Body of pancreas (tissue), 4 donors: ENCODE results near the gene DNAJC11. TPM values are rescaled to one million over a fixed set of nuclear protein-coding genes. Genes with fewer than 3 reads are reported as not detected.

Experiments
- ATAC-seq: fragments of 150-250 bp; one replicate; pipeline ENCODE4 v1.9.1; 2016
- DNase-seq, 4 donors: peaks; one replicate each; pipeline ENCODE4 v3.0.0-alpha.2; 2019
- H3K27ac ChIP-seq, 4 donors: fragments of 200-600 bp; sonication (generic); 1 replicate in 3 of 4; 2 replicates in 1 of 4; pipeline versions ENCODE4 v1.5.1 to v1.6.1; 2016 to 2019; ENCODE audit warnings: mild to moderate bottlenecking in 1 of 4, mixed read lengths in 1 of 4, moderate library complexity in 1 of 4
- H3K27me3 ChIP-seq, 2 donors: fragments of 200-600 bp; sonication (generic); one replicate each; pipeline ENCODE4 v1.6.0; 2016; ENCODE audit warnings: mild to moderate bottlenecking in 1 of 2
- H3K36me3 ChIP-seq, 2 donors: fragments of 200-600 bp; sonication (generic); replicated peaks in 1 of 2; 2 replicates each; pipeline ENCODE4 v1.5.1; 2016; ENCODE audit warnings: low read depth in 2 of 2; ENCODE audit not compliant: insufficient read depth in 1 of 2
- H3K4me1 ChIP-seq: fragments of 200-600 bp; sonication (generic); one replicate; pipeline ENCODE4 v1.6.0; 2016
- H3K4me3 ChIP-seq, 2 donors: fragments of 200-600 bp; sonication (generic); 1 replicate in 1 of 2; 2 replicates in 1 of 2; pipeline ENCODE4 v1.5.1; 2016 to 2019
- H3K9me3 ChIP-seq, 3 donors: fragments of 200-600 bp; sonication (generic); 1 replicate in 2 of 3; 2 replicates in 1 of 3; pipeline ENCODE4 v1.5.1; 2016
- POLR2A ChIP-seq, 3 donors: fragments of 450-650 bp; IDR thresholded peaks; one replicate each; pipeline ENCODE4 v1.6.1; 2016; ENCODE audit warnings: antibody characterized with exemption in 3 of 3, mild to moderate bottlenecking in 2 of 3
- WGBS, 2 donors: methylation state at CpG; one replicate each; pipeline ENCODE4 v1.1.5; 2017; 5-methylcytosine and 5-hydroxymethylcytosine counted together
- intact Hi-C: fragments of 100-400 bp; cut with DNase I; formaldehyde crosslinking; loops from one replicate; pipeline ENCODE4 v1.15.1; 2023
- total RNA-seq, 2 donors: library from RNA; depleted of rRNA; stranded (reverse); fragments of >200 nt; gene quantifications; one replicate each; pipeline ENCODE4 v1.1.0, GENCODE V29; 2016
- TF ChIP-seq, protein P1 (sequence below), 7 experiments: fragments of 450-650 bp in 4 of 7; fragments of 200-600 bp in 3 of 7; sonication (generic) in 3 of 7; IDR thresholded peaks; one replicate each; pipeline ENCODE4 v1.5.1; 2016 to 2019; ENCODE audit warnings: antibody characterized with exemption in 7 of 7

DNAJC11 gene
- total RNA-seq, 2 donors from 2014 or later = 16.1 to 88.3 TPM

DNA sequence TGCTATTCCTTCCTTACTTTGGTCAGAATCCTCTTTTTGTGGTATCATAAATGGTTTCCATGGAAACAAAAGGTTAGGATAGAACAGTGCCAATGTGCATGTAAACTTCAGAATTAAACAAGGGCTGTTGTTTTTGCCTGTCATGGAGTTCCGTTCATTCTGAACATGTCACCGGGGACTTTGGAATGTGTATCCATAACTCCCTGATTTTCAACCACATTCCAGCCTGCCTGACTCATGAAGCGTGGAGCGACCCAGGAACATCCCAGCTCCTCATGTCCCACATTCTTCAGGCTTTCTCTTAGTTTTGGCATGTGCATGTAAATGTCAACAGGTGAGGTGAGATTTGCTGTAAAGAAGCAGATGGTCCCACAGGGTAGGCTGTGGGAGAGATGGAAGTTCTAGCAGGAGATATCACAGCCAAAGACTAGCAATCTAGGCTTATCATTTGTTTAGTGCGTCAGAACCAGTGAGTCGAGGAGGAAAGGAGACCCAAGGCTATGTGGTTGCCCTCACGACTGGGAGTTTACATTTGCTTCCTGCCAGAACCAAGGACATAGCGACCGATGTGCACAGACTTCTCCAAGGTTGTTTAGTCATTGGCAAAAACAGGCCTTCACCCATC is 23.0 kb upstream of the DNAJC11 start:
- no peak overlapping the region for H3K27ac ChIP-seq
- 39 to 54% methylated on average over 9 of the region's 9 CpGs for WGBS, 2 donors

DNA sequence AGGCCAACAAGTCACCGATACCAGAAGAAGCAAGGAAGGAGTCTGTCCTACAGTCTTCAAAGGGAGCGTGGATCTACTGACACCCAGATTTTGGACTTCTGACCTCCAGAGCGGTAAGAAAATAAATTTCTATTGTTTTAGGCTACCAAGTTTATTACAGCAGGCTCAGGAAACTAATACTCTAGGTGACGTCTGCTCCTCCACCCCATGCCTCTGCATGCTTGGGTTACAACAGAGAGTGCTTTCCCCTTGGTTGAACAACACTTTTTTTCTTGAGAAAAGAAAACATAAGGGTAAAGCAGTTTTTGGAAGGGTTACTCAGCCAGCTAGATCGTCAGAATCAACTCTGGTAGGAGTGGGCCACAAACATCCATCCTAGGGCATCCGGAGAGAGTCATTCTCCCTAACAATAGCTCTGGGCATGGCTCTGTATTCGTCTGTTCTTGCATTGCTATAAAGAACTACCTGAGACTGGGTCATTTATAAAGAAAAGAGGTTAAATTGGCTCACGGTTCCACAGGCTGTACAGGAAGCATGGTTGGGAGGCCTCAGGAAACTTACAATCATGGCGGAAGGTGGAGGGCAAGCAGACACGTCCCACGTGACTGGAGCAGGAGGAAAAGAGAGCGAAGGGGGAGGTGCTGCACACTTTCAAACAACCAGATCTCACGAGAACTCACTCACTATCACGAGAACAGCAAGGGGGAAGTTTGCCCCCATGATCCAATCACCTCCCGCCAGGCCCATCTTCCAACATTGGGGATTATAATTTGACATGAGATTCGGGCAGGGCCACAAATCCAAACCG is 22.2 kb upstream of the DNAJC11 start:
- Histone ChIP-seq H3K27me3 (no peaks in the 10 kb centered on the region), H3K4me3 (no peak overlapping the region), H3K9me3 (no peaks in the 10 kb centered on the region), H3K27ac (no peak overlapping the region), H3K4me1 (no peaks in the 10 kb centered on the region), H3K36me3 (no peaks in the 10 kb centered on the region)
- no peak for DNase-seq
- no peak for ATAC-seq
- no peak for TF ChIP-seq POLR2A (IDR thresholded peaks at IDR 0.05)
- TF ChIP-seq, protein P1, sequence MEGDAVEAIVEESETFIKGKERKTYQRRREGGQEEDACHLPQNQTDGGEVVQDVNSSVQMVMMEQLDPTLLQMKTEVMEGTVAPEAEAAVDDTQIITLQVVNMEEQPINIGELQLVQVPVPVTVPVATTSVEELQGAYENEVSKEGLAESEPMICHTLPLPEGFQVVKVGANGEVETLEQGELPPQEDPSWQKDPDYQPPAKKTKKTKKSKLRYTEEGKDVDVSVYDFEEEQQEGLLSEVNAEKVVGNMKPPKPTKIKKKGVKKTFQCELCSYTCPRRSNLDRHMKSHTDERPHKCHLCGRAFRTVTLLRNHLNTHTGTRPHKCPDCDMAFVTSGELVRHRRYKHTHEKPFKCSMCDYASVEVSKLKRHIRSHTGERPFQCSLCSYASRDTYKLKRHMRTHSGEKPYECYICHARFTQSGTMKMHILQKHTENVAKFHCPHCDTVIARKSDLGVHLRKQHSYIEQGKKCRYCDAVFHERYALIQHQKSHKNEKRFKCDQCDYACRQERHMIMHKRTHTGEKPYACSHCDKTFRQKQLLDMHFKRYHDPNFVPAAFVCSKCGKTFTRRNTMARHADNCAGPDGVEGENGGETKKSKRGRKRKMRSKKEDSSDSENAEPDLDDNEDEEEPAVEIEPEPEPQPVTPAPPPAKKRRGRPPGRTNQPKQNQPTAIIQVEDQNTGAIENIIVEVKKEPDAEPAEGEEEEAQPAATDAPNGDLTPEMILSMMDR (IDR thresholded peaks at IDR 0.05) = no peak
- intact Hi-C loops = loop anchor here (5.0 to 10.0 kb wide), 4 partner anchors 171 to 923 kb away; no protein-coding TSS in a partner anchor
- WGBS, 2 donors = 50 to 60% methylated on average over 17 of the region's 17 CpGs

More for the DNA sequence above, 23.0 kb upstream of the DNAJC11 start:
- DNase-seq = no peak
- Histone ChIP-seq H3K4me1 (no peaks in the 10 kb centered on the region), H3K9me3 (no peaks in the 10 kb centered on the region), H3K27me3 (no peaks in the 10 kb centered on the region), H3K4me3 (no peak overlapping the region), H3K36me3 (no peaks in the 10 kb centered on the region)
- ATAC-seq = no peak
- no peak for TF ChIP-seq POLR2A (IDR thresholded peaks at IDR 0.05)
- TF ChIP-seq, protein P1 (IDR thresholded peaks at IDR 0.05) = no peak
- intact Hi-C loops = loop anchor here (5.0 to 10.0 kb wide), 4 partner anchors 170 to 923 kb away; no protein-coding TSS in a partner anchor

DNA sequence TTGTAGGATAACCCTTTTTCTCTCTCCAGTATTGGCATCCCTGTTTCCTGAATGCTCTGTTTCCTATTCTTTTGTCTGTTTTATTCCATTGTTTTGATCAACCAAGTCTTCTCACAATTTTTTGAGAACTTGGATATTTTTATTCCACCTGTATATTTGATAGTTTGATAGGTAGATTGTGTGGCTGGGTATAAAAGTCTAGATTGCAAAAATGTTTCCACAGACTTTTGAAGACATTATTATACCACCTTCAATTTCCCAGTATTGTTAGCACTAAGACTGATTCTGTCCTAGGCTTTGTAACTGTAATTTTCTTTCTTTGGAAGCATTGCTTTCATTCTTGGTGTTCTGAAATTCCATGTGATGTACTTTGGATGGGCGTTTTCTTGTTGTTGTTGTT is 9.6 kb upstream of the DNAJC11 start:
- Histone ChIP-seq H3K9me3 (no peaks in the 10 kb centered on the region), H3K27me3 (no peaks in the 10 kb centered on the region), H3K4me1 (no peaks in the 10 kb centered on the region), H3K4me3 (no peak overlapping the region), H3K27ac (no peak overlapping the region), H3K36me3 (no peaks in the 10 kb centered on the region)
- DNase-seq (no peak), ATAC-seq (no peak)
- TF ChIP-seq POLR2A (IDR thresholded peaks at IDR 0.05) = no peak
- TF ChIP-seq, protein P1 (IDR thresholded peaks at IDR 0.05) = no peak
- WGBS, 2 donors = 37 to 53% methylated on average over 1 of the region's 1 CpG
- intact Hi-C loops = no loop called here

DNA sequence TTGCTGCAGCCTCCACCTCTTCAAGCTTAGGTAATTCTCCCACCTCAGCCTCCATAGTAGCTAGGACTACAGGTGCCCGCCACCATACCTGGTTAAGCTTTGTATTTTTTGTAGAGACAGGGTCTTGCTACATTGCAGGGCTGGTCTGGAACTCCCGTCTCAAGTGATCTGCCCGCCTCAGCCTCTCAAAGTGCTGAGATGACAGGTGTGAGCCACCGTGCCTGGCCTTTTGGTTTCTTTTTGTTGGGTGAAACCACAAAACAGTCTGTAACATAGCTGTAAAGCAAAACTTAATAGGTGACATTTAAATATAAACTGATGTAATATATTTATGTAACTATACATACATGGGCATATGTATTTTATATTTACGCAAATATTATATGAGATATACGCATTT is 3.1 kb upstream of the DNAJC11 start:
- Histone ChIP-seq H3K27me3 (no peaks in the 10 kb centered on the region), H3K4me1 (peaks cover 19% of the 10 kb centered on the region), H3K4me3 (no peak overlapping the region), H3K9me3 (no peaks in the 10 kb centered on the region), H3K27ac (no peak overlapping the region), H3K36me3 (no peaks in the 10 kb centered on the region)
- intact Hi-C loops = no loop called here
- 76 to 80% methylated on average over 6 of the region's 6 CpGs for WGBS, 2 donors
- TF ChIP-seq POLR2A (IDR thresholded peaks at IDR 0.05) = no peak
- TF ChIP-seq, protein P1 (IDR thresholded peaks at IDR 0.05) = no peak
- no peak for ATAC-seq
- no peak for DNase-seq
